HCT116 (cell line): Measurements from ENCODE around the gene CRYZ. TPM values are rescaled to one million over a fixed set of nuclear protein-coding genes. Genes with fewer than 3 reads are reported as not detected.

ENCODE experiments used
- ATAC-seq: fragments of 200-7000 bp; cut with Tn5 transposase; 2 replicates; pipeline ENCODE4 v1.9.1; 2020; ENCODE audit warnings: mild to moderate bottlenecking, moderate library complexity
- BruUV-seq: library from RNA; stranded (reverse); fragments of 400-500 nt; replicated peaks from 2 replicates; lab custom pipeline; 2021; lab: Mats Ljungman, UMichigan
- CTCF ChIA-PET: fragments of 300-600 bp; sonication (Branson Sonifier 250); formaldehyde crosslinking; loops from one replicate; lab custom pipeline; 2021; ENCODE audit warnings: antibody characterized with exemption; lab: Charles Lee
- POLR2A ChIA-PET: fragments of 300-600, 350-600 bp; sonication (Branson Sonifier 250); formaldehyde crosslinking; loops from one replicate; lab custom pipeline; 2021; ENCODE audit warnings: antibody characterized with exemption; lab: Charles Lee
- RAD21 ChIA-PET, 2 experiments: fragments of 300-600 bp; sonication (Branson Sonifier 250); formaldehyde crosslinking; loops; one replicate each; lab custom pipeline; 2023; ENCODE audit warnings: low total read pairs in 2 of 2; ENCODE audit not compliant: uncharacterized antibody in 2 of 2, unreplicated experiment in 2 of 2, low non-redundant PET in 1 of 2; lab: Charles Lee
- DNase-seq: peaks from one replicate; pipeline ENCODE4 v3.0.0-alpha.2; 2010; ENCODE audit warnings: low read depth, low spot score
- H2AFZ ChIP-seq: fragments of 200-600 bp; shearing (Covaris generic), sonication (generic); 2 replicates; pipeline ENCODE4 v1.6.1; 2017; ENCODE audit warnings: low read depth, mixed run types, mixed read lengths, antibody characterized with exemption, low read length; ENCODE audit not compliant: poor library complexity, severe bottlenecking
- H3K27ac ChIP-seq: 2 replicates; pipeline ENCODE4 v1.5.1; 2012; ENCODE audit warnings: low read depth, low read length
- H3K27me3 ChIP-seq: fragments of 200-600 bp; sonication (generic); 2 replicates; pipeline ENCODE4 v1.6.1; 2016; ENCODE audit warnings: mixed run types, low read length, mixed read lengths; ENCODE audit not compliant: insufficient read depth
- H3K36me3 ChIP-seq, 2 experiments: fragments of 200-500 bp in 1 of 2; fragments of 200-600 bp in 1 of 2; sonication (Bioruptor generic) in 1 of 2; sonication (generic) in 1 of 2; 2 replicates each; pipeline versions ENCODE4 v1.5.1 to v1.6.1; 2014 to 2016; ENCODE audit warnings: low read length in 2 of 2, inconsistent platforms in 1 of 2, mixed read lengths in 1 of 2, mixed run types in 1 of 2; ENCODE audit not compliant: insufficient read depth in 2 of 2, control insufficient read depth in 1 of 2
- H3K4me1 ChIP-seq, 2 experiments: fragments of 200-600 bp in 1 of 2; sonication (generic) in 1 of 2; 2 replicates each; pipeline versions ENCODE4 v1.5.1 to v1.6.1; 2012 to 2017; ENCODE audit warnings: low read length in 2 of 2, inconsistent platforms in 1 of 2, mild to moderate bottlenecking in 1 of 2, mixed read lengths in 1 of 2, mixed run types in 1 of 2, moderate library complexity in 1 of 2; ENCODE audit not compliant: insufficient read depth in 2 of 2, control insufficient read depth in 1 of 2
- H3K4me2 ChIP-seq: fragments of 200-600 bp; sonication (generic); 2 replicates; pipeline ENCODE4 v1.6.1; 2017; ENCODE audit warnings: mixed run types, low read length, mixed read lengths
- H3K4me3 ChIP-seq, 2 experiments: fragments of 200-600 bp in 1 of 2; sonication (generic) in 1 of 2; replicated peaks in 1 of 2; 2 replicates each; pipeline ENCODE4 v1.5.1; 2011 to 2016; ENCODE audit warnings: low read length in 2 of 2, control low read depth in 1 of 2, low read depth in 1 of 2, mild to moderate bottlenecking in 1 of 2, mixed read lengths in 1 of 2, mixed run types in 1 of 2
- H3K79me2 ChIP-seq: fragments of 200-600 bp; sonication (generic); 2 replicates; pipeline ENCODE4 v1.6.1; 2017; ENCODE audit warnings: mild to moderate bottlenecking, mixed run types, low read length, moderate library complexity, mixed read lengths; ENCODE audit not compliant: insufficient read depth
- H3K9ac ChIP-seq: fragments of 200-600 bp; sonication (generic); 2 replicates; pipeline ENCODE4 v1.6.1; 2016; ENCODE audit warnings: low read length, mixed read lengths
- H3K9me2 ChIP-seq: fragments of 200-600 bp; sonication (generic), shearing (Covaris generic); 2 replicates; pipeline ENCODE4 v1.6.1; 2017; ENCODE audit warnings: mixed run types, mild to moderate bottlenecking, moderate library complexity; ENCODE audit not compliant: insufficient read depth
- H3K9me3 ChIP-seq, 2 experiments: fragments of 200-500 bp in 1 of 2; fragments of 200-600 bp in 1 of 2; sonication (Bioruptor generic) in 1 of 2; sonication (generic) in 1 of 2; 2 replicates each; pipeline ENCODE4 v1.6.1; 2014 to 2017; ENCODE audit warnings: low read length in 2 of 2, mixed read lengths in 2 of 2, inconsistent platforms in 1 of 2, low read depth in 1 of 2, mild to moderate bottlenecking in 1 of 2, mixed run types in 1 of 2, moderate library complexity in 1 of 2; ENCODE audit not compliant: control insufficient read depth in 1 of 2, insufficient read depth in 1 of 2
- H4K20me1 ChIP-seq: fragments of 200-600 bp; sonication (generic), shearing (Covaris generic); 2 replicates; pipeline ENCODE4 v1.6.1; 2017; ENCODE audit warnings: mixed run types, mild to moderate bottlenecking, moderate library complexity; ENCODE audit not compliant: insufficient read depth
- CBX3 ChIP-seq: IDR thresholded peaks from 2 replicates; pipeline ENCODE4 v1.6.1; 2012; ENCODE audit warnings: low read depth
- CEBPB ChIP-seq: IDR thresholded peaks from 2 replicates; pipeline ENCODE4 v1.6.1; 2012; ENCODE audit warnings: low read depth
- CTCF ChIP-seq, 3 experiments: fragments of 200-600 bp in 1 of 3; sonication (generic) in 1 of 3; IDR thresholded peaks in 2 of 3; conservative IDR thresholded peaks in 1 of 3; 2 replicates each; pipeline ENCODE4 v1.5.1; 2012 to 2017; ENCODE audit warnings: low read depth in 2 of 3, low read length in 2 of 3, antibody characterized with exemption in 1 of 3, borderline replicate concordance in 1 of 3, control low read depth in 1 of 3, mild to moderate bottlenecking in 1 of 3, mixed read lengths in 1 of 3, mixed run types in 1 of 3, moderate library complexity in 1 of 3; ENCODE audit not compliant: insufficient read depth in 1 of 3
- EGR1 ChIP-seq: IDR thresholded peaks from 2 replicates; pipeline ENCODE4 v1.6.1; 2012; ENCODE audit warnings: low read depth
- ELF1 ChIP-seq: IDR thresholded peaks from 2 replicates; pipeline ENCODE4 v1.6.1; 2012; ENCODE audit warnings: low read depth, borderline replicate concordance
- EZH2phosphoT487 ChIP-seq: fragments of 200-600 bp; IDR thresholded peaks from 2 replicates; pipeline ENCODE4 v1.6.1; 2018; ENCODE audit warnings: antibody characterized with exemption, borderline replicate concordance
- FOSL1 ChIP-seq: IDR thresholded peaks from 2 replicates; pipeline ENCODE4 v1.6.1; 2012; ENCODE audit warnings: low read depth
- JUND ChIP-seq: IDR thresholded peaks from 2 replicates; pipeline ENCODE4 v1.6.1; 2012
- MAX ChIP-seq: IDR thresholded peaks from 2 replicates; pipeline ENCODE4 v1.6.1; 2012
- POLR2A ChIP-seq: IDR thresholded peaks from 2 replicates; pipeline ENCODE4 v1.7.0; 2011; ENCODE audit warnings: borderline replicate concordance; ENCODE audit not compliant: insufficient read depth, insufficient read length; ENCODE audit errors: extremely low read depth
- POLR2AphosphoS5 ChIP-seq: IDR thresholded peaks from 2 replicates; pipeline ENCODE4 v1.6.1; 2011; ENCODE audit warnings: mild to moderate bottlenecking, low read depth, low read length, moderate library complexity
- RAD21 ChIP-seq: IDR thresholded peaks from 2 replicates; pipeline ENCODE4 v1.6.1; 2012; ENCODE audit warnings: low read depth, mild to moderate bottlenecking
- SIN3A ChIP-seq: IDR thresholded peaks from 2 replicates; pipeline ENCODE4 v1.6.1; 2012; ENCODE audit warnings: low read depth
- YY1 ChIP-seq: IDR thresholded peaks from 2 replicates; pipeline ENCODE4 v1.6.1; 2011; ENCODE audit warnings: low read length, low read depth, moderate library complexity, mild to moderate bottlenecking; ENCODE audit not compliant: insufficient replicate concordance; ENCODE audit errors: extremely low read depth
- ZNF274 ChIP-seq: fragments of 200-500 bp; sonication (Bioruptor generic); IDR thresholded peaks from 2 replicates; pipeline ENCODE4 v1.6.1; 2014; ENCODE audit warnings: mild to moderate bottlenecking, low read depth, low read length, inconsistent platforms
- intact Hi-C: fragments of 100-400 bp; cut with micrococcal nuclease; formaldehyde crosslinking; loops from 2 replicates; pipeline ENCODE4 v1.10.0; 2022
- total RNA-seq: library from RNA; stranded (reverse); gene quantifications from one replicate; pipeline ENCODE4 v1.2.1, GENCODE V29; 2021; ENCODE audit not compliant: unreplicated experiment

Gene CRYZ
- total RNA-seq, 1 experiment from 2014 or later, result 28.2 TPM

- no TSS peak for BruUV-seq
- Histone ChIP-seq H4K20me1 (no peaks in the 10 kb centered on the region), H3K4me1 (no peaks in the 10 kb centered on the region), H3K9me2 (no peaks in the 10 kb centered on the region), H3K27ac (no peak overlapping the region), H3K79me2 (no peaks in the 10 kb centered on the region), H3K9me3 (no peaks in the 10 kb centered on the region), H2AFZ (no peak overlapping the region), H3K36me3 (peaks cover 0 to 4% of the 10 kb centered on the region in 2 experiments; a peak in 1 of 4 replicates), H3K4me3 (no peak overlapping the region), H3K4me2 (no peak overlapping the region), H3K9ac (no peak overlapping the region), H3K27me3 (no peaks in the 10 kb centered on the region)
- DNase-seq (no peak), ATAC-seq (no peak)
- ChIA-PET POLR2A (no interaction called here), RAD21 (no interaction called here), CTCF (no interaction called here)
- intact Hi-C loops, result no loop called here
- TF ChIP-seq CEBPB, result no peak
Measured at GRCh38 chr1:74713849-74714248, 19.0 kb downstream of the CRYZ start.

- H3K4me3 ChIP-seq, result no peak overlapping the region
- H3K36me3 ChIP-seq, result peaks cover 0 to 4% of the 10 kb centered on the region in 2 experiments; a peak in 1 of 4 replicates
- DNase-seq (no peak), ATAC-seq (no peak)
- no peak overlapping the region for H3K27ac ChIP-seq
- H4K20me1 ChIP-seq, result no peaks in the 10 kb centered on the region
- POLR2A ChIA-PET, result no interaction called here
- H3K79me2 ChIP-seq, result no peaks in the 10 kb centered on the region
- RAD21 ChIA-PET, result no interaction called here
- H3K4me2 ChIP-seq, result no peak overlapping the region
- CTCF ChIA-PET, result no interaction called here
- H3K27me3 ChIP-seq, result no peaks in the 10 kb centered on the region
- H3K9ac ChIP-seq, result no peak overlapping the region
- H3K9me3 ChIP-seq, result no peaks in the 10 kb centered on the region
- BruUV-seq, result no TSS peak
- H2AFZ ChIP-seq, result no peak overlapping the region
- no peaks in the 10 kb centered on the region for H3K4me1 ChIP-seq
- TF ChIP-seq RAD21 (no peak), SIN3A (no peak), POLR2A (no peak), ELF1 (no peak), JUND (no peak), CBX3 (no peak), YY1 (no peak), EGR1 (no peak), MAX (no peak), ZNF274 (no peak), POLR2AphosphoS5 (no peak), EZH2phosphoT487 (no peak), FOSL1 (no peak), CEBPB (no peak), CTCF (IDR thresholded peaks at IDR 0.05 in 2 of 3, conservative IDR thresholded peaks at IDR 0.05 in 1 of 3; ENCODE audit: borderline replicate concordance in 1 of 3, insufficient read depth in 1 of 3, low read depth in 2 of 3, low read length in 2 of 3) (no peak)
- intact Hi-C loops, result no loop called here
- H3K9me2 ChIP-seq, result no peaks in the 10 kb centered on the region
Measured at GRCh38 chr1:74712881-74713280, 20.0 kb downstream of the CRYZ start.
